Mucosa of rectum (tissue), 2 donors: ENCODE results near the gene SACS.
"Not testable (repeated sequence)": the region's sequence is repeated elsewhere in the genome, so short reads cannot be mapped to it uniquely, and the experiment has no call there.

ENCODE experiments used
- H3K27ac ChIP-seq, 2 donors: one replicate each; pipeline ENCODE4 v1.7.0; 2013; ENCODE audit warnings: inconsistent platforms in 2 of 2, low read depth in 2 of 2, low read length in 2 of 2
- H3K27me3 ChIP-seq, 2 donors: one replicate each; pipeline ENCODE4 v1.7.0; 2013; ENCODE audit warnings: low read length in 2 of 2; ENCODE audit not compliant: control insufficient read depth in 2 of 2, insufficient read depth in 2 of 2
- H3K36me3 ChIP-seq, 2 donors: one replicate each; pipeline ENCODE4 v1.7.0; 2013; ENCODE audit warnings: low read length in 2 of 2; ENCODE audit not compliant: control insufficient read depth in 2 of 2, insufficient read depth in 2 of 2
- H3K4me1 ChIP-seq, 2 donors: one replicate each; pipeline ENCODE4 v1.7.0; 2013; ENCODE audit warnings: low read length in 2 of 2, mild to moderate bottlenecking in 1 of 2; ENCODE audit not compliant: control insufficient read depth in 2 of 2, insufficient read depth in 2 of 2
- H3K4me3 ChIP-seq, 2 donors: one replicate each; pipeline ENCODE4 v1.7.0; 2013; ENCODE audit warnings: low read length in 2 of 2
- H3K9ac ChIP-seq, 2 donors: one replicate each; pipeline ENCODE4 v1.7.0; 2013; ENCODE audit warnings: low read length in 2 of 2, low read depth in 1 of 2, mild to moderate bottlenecking in 1 of 2
- H3K9me3 ChIP-seq, 2 donors: one replicate each; pipeline ENCODE4 v1.7.0; 2013; ENCODE audit warnings: low read length in 2 of 2; ENCODE audit not compliant: control insufficient read depth in 2 of 2
- donor health status: healthy.
- donor health status: Normal muscosa, but diverticular disease.

The SACS gene

GRCh38 chr13:23320926-23321534 lies 112.5 kb downstream of the SACS start:
- Histone ChIP-seq H3K9ac (no peak overlapping the region), H3K27me3 (no peaks in the 10 kb centered on the region), H3K9me3 (no peaks in the 10 kb centered on the region), H3K4me1 (peaks cover 0 to 2% of the 10 kb centered on the region in 2 donors), H3K36me3 (no peaks in the 10 kb centered on the region), H3K27ac (no peak overlapping the region), H3K4me3 (peak overlapping the region in 1 of 2 donors; percentile 46)

- no peaks in the 10 kb centered on the region for H3K36me3 ChIP-seq
- no peak overlapping the region for H3K27ac ChIP-seq
- no peak overlapping the region for H3K9ac ChIP-seq
- peaks cover 0 to 2% of the 10 kb centered on the region in 2 donors for H3K4me1 ChIP-seq
- no peaks in the 10 kb centered on the region for H3K27me3 ChIP-seq
- no peaks in the 10 kb centered on the region for H3K9me3 ChIP-seq
- H3K4me3 ChIP-seq = no peak overlapping the region
Measured at GRCh38 chr13:23319883-23320224, 113.6 kb downstream of the SACS start.

GRCh38 chr13:23314837-23315236 lies 118.7 kb downstream of the SACS start:
- H3K4me3 ChIP-seq, H3K27me3 ChIP-seq, H3K36me3 ChIP-seq, H3K27ac ChIP-seq, H3K9me3 ChIP-seq, H3K9ac ChIP-seq, H3K4me1 ChIP-seq: not testable (repeated sequence)

GRCh38 chr13:23292586-23292985 lies 140.9 kb downstream of the SACS start:
- Histone ChIP-seq H3K9ac (no peak overlapping the region), H3K27me3 (no peaks in the 10 kb centered on the region), H3K4me1 (no peaks in the 10 kb centered on the region), H3K27ac (no peak overlapping the region), H3K36me3 (no peaks in the 10 kb centered on the region), H3K4me3 (no peak overlapping the region), H3K9me3 (no peaks in the 10 kb centered on the region)

GRCh38 chr13:23289917-23290357 lies 143.6 kb downstream of the SACS start:
- Histone ChIP-seq H3K9me3 (no peaks in the 10 kb centered on the region), H3K27ac (no peak overlapping the region), H3K9ac (no peak overlapping the region), H3K36me3 (no peaks in the 10 kb centered on the region), H3K4me3 (no peak overlapping the region), H3K27me3 (no peaks in the 10 kb centered on the region), H3K4me1 (no peaks in the 10 kb centered on the region)

- Histone ChIP-seq H3K27ac (no peak overlapping the region), H3K9ac (no peak overlapping the region), H3K36me3 (no peaks in the 10 kb centered on the region)
Measured at GRCh38 chr13:23288995-23289394, 144.5 kb downstream of the SACS start.

GRCh38 chr13:23288564-23288963 lies 144.9 kb downstream of the SACS start:
- no peak overlapping the region for H3K27ac ChIP-seq
- no peaks in the 10 kb centered on the region for H3K9me3 ChIP-seq
- no peaks in the 10 kb centered on the region for H3K27me3 ChIP-seq
- H3K4me3 ChIP-seq = no peak overlapping the region
- H3K36me3 ChIP-seq = no peaks in the 10 kb centered on the region
- no peaks in the 10 kb centered on the region for H3K4me1 ChIP-seq
- H3K9ac ChIP-seq = no peak overlapping the region

More at GRCh38 chr13:23288995-23289394, 144.5 kb downstream of the SACS start:
- no peaks in the 10 kb centered on the region for H3K4me1 ChIP-seq
- no peaks in the 10 kb centered on the region for H3K9me3 ChIP-seq
- no peak overlapping the region for H3K4me3 ChIP-seq
- H3K27me3 ChIP-seq = no peaks in the 10 kb centered on the region

GRCh38 chr13:23279321-23279720 lies 154.2 kb downstream of the SACS start:
- H3K9ac ChIP-seq = no peak overlapping the region
- no peaks in the 10 kb centered on the region for H3K36me3 ChIP-seq
- H3K4me1 ChIP-seq = no peaks in the 10 kb centered on the region
- no peak overlapping the region for H3K4me3 ChIP-seq
- no peak overlapping the region for H3K27ac ChIP-seq
- no peaks in the 10 kb centered on the region for H3K27me3 ChIP-seq
- H3K9me3 ChIP-seq = no peaks in the 10 kb centered on the region
